Fibroblast of the aortic adventitia (primary cell): ENCODE results near the gene SLC13A5. TPM values are rescaled to one million over a fixed set of nuclear protein-coding genes. Genes with fewer than 3 reads are reported as not detected.
"Not testable (repeated sequence)": the region's sequence is repeated elsewhere in the genome, so short reads cannot be mapped to it uniquely, and the experiment has no call there.

Experiments
- DNase-seq: peaks from one replicate; pipeline ENCODE4 v3.0.0-alpha.2; 2010; ENCODE audit warnings: low read depth
- H3K4me3 ChIP-seq: 2 replicates; pipeline ENCODE4 v1.5.1; 2011; ENCODE audit warnings: low read depth, mild to moderate bottlenecking, control low read depth, low read length, moderate library complexity
- CTCF ChIP-seq: IDR thresholded peaks from 2 replicates; pipeline ENCODE4 v1.5.1; 2011; ENCODE audit warnings: mild to moderate bottlenecking, low read length, control low read depth, inconsistent platforms; ENCODE audit not compliant: insufficient read depth
- total RNA-seq: library from RNA; depleted of rRNA; stranded (reverse); fragments of >200 nt; gene quantifications from 2 replicates; pipeline ENCODE4 v1.2.3, GENCODE V29; 2012; ENCODE audit warnings: low replicate concordance

SLC13A5 gene
- total RNA-seq, 1 donor, result not detected

GRCh38 chr17:6669479-6670212, 43.5 kb downstream of the SLC13A5 start:
- TF ChIP-seq CTCF, result no peak
- no peak for DNase-seq

GRCh38 chr17:6668727-6669425, 44.3 kb downstream of the SLC13A5 start:
- no peak for TF ChIP-seq CTCF
- H3K4me3 ChIP-seq, result no peak overlapping the region
- DNase-seq, result no peak

More at GRCh38 chr17:6669479-6670212, 43.5 kb downstream of the SLC13A5 start:
- H3K4me3 ChIP-seq, result no peak overlapping the region

GRCh38 chr17:6668219-6668618, 45.0 kb downstream of the SLC13A5 start:
- TF ChIP-seq CTCF, result no peak
- no peak for DNase-seq

DNA sequence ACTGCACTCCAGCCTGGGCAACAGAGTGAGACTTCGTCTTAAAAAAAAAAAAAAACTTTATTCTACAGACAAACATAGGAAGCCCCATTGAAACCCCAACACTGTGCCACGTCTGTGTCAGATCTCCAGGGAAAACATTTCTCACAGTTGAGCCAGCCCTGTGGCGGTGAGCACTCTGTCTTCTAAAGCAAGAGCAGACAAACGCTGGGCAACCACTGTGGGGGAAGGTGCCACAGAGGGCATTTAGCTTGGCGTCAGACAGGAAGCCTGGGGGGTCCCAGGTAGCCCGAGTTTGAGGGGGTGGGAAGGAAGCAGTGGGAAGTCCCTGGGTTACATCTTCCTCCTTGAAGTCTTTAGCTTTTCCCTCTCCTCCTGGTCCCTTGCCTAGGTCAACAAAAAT, 45.7 kb downstream of the SLC13A5 start:
- H3K4me3 ChIP-seq, result no peak overlapping the region
- TF ChIP-seq CTCF, result no peak
- DNase-seq, result no peak

More at GRCh38 chr17:6668219-6668618, 45.0 kb downstream of the SLC13A5 start:
- H3K4me3 ChIP-seq, result no peak overlapping the region

- no peak for TF ChIP-seq CTCF
- no peak overlapping the region for H3K4me3 ChIP-seq
- DNase-seq, result no peak
Observed at GRCh38 chr17:6666557-6666956, 46.6 kb downstream of the SLC13A5 start.

GRCh38 chr17:6666077-6666521, 47.1 kb downstream of the SLC13A5 start:
- TF ChIP-seq CTCF, result peak; percentile 95
- H3K4me3 ChIP-seq, result no peak overlapping the region
- DNase-seq, result peak; percentile 88

GRCh38 chr17:6663200-6663599, 50.0 kb downstream of the SLC13A5 start:
- DNase-seq, H3K4me3 ChIP-seq: not testable (repeated sequence)
